OCI-LY1 (cell line): ENCODE results near the gene MACF1.

ENCODE experiments used
- H2AFZ ChIP-seq: fragments of 200-600 bp; sonication (generic), shearing (Covaris generic); 2 replicates; pipeline ENCODE4 v1.6.0; 2014; ENCODE audit warnings: antibody characterized with exemption, mild to moderate bottlenecking, low read length
- H3F3A ChIP-seq: fragments of 200-600 bp; sonication (generic), shearing (Covaris generic); 2 replicates; pipeline ENCODE4 v1.6.0; 2014; ENCODE audit warnings: mild to moderate bottlenecking, antibody characterized with exemption, low read length, moderate library complexity; ENCODE audit not compliant: insufficient read depth
- H3K27ac ChIP-seq: fragments of 200-600 bp; sonication (generic); 2 replicates; pipeline ENCODE4 v1.5.1; 2014; ENCODE audit warnings: low read length, mixed run types, mild to moderate bottlenecking, low read depth; ENCODE audit not compliant: poor library complexity, severe bottlenecking
- H3K27me3 ChIP-seq: fragments of 200-600 bp; sonication (generic); 2 replicates; pipeline ENCODE4 v1.6.0; 2014; ENCODE audit warnings: antibody characterized with exemption, mild to moderate bottlenecking, low read length, moderate library complexity; ENCODE audit not compliant: insufficient read depth
- H3K36me3 ChIP-seq: fragments of 200-600 bp; sonication (generic); 2 replicates; pipeline ENCODE4 v1.6.1; 2014; ENCODE audit warnings: mild to moderate bottlenecking, antibody characterized with exemption, low read length, moderate library complexity, mixed read lengths; ENCODE audit not compliant: insufficient read depth
- H3K4me1 ChIP-seq: fragments of 200-600 bp; sonication (generic); 2 replicates; pipeline ENCODE4 v1.5.1; 2014; ENCODE audit warnings: mild to moderate bottlenecking, low read length, moderate library complexity; ENCODE audit not compliant: insufficient read depth, severe bottlenecking
- H3K4me2 ChIP-seq: fragments of 200-600 bp; sonication (generic), shearing (Covaris generic); 2 replicates; pipeline ENCODE4 v1.6.1; 2014; ENCODE audit warnings: low read length
- H3K4me3 ChIP-seq: fragments of 200-600 bp; sonication (generic); 2 replicates; pipeline ENCODE4 v1.5.1; 2014; ENCODE audit warnings: low read length, low read depth, mild to moderate bottlenecking, mixed read lengths; ENCODE audit not compliant: poor library complexity, severe bottlenecking
- H3K79me2 ChIP-seq: fragments of 200-600 bp; shearing (Covaris generic); 2 replicates; pipeline ENCODE4 v1.6.1; 2016; ENCODE audit warnings: mixed run types, low read length, mixed read lengths; ENCODE audit not compliant: insufficient read depth
- H3K9ac ChIP-seq: fragments of 200-600 bp; sonication (generic), shearing (Covaris generic); 2 replicates; pipeline ENCODE4 v1.6.1; 2014; ENCODE audit warnings: mild to moderate bottlenecking, low read length, mixed read lengths
- H3K9me2 ChIP-seq: fragments of 200-600 bp; sonication (generic), shearing (Covaris generic); 2 replicates; pipeline ENCODE4 v1.6.1; 2014; ENCODE audit warnings: low read depth, mild to moderate bottlenecking, low read length, mixed read lengths
- H3K9me3 ChIP-seq: fragments of 200-600 bp; shearing (Covaris generic); 2 replicates; pipeline ENCODE4 v1.6.1; 2014; ENCODE audit warnings: low read length, mixed read lengths
- H4K20me1 ChIP-seq: fragments of 200-600 bp; sonication (generic), shearing (Covaris generic); 2 replicates; pipeline ENCODE4 v1.6.0; 2016; ENCODE audit warnings: mild to moderate bottlenecking, low read length; ENCODE audit not compliant: insufficient read depth
- CTCF ChIP-seq: fragments of 200-600 bp; sonication (generic), shearing (Covaris generic); IDR thresholded peaks from 2 replicates; pipeline ENCODE4 v1.5.1; 2017; ENCODE audit warnings: mild to moderate bottlenecking, antibody characterized with exemption, low read length, moderate library complexity, mixed read lengths
- EZH2 ChIP-seq: fragments of 200-600 bp; sonication (generic), shearing (Covaris generic); IDR thresholded peaks from 2 replicates; pipeline ENCODE4 v1.8.0; 2017; ENCODE audit warnings: borderline replicate concordance, mixed run types, mild to moderate bottlenecking, antibody characterized with exemption, low read length, moderate library complexity, mixed read lengths

Gene MACF1

GRCh38 chr1:39363267-39363666, 158.8 kb downstream of the MACF1 start:
- H3K4me2 ChIP-seq, result no peak overlapping the region
- H3K27ac ChIP-seq, result no peak overlapping the region
- H3K9me3 ChIP-seq, result no peaks in the 10 kb centered on the region
- no peak overlapping the region for H2AFZ ChIP-seq
- H3K79me2 ChIP-seq, result no peaks in the 10 kb centered on the region
- H3K4me3 ChIP-seq, result no peak overlapping the region
- H3K36me3 ChIP-seq, result peaks cover 46% of the 10 kb centered on the region
- H3F3A ChIP-seq, result no peaks in the 10 kb centered on the region
- no peaks in the 10 kb centered on the region for H3K9me2 ChIP-seq
- no peaks in the 10 kb centered on the region for H4K20me1 ChIP-seq
- no peaks in the 10 kb centered on the region for H3K27me3 ChIP-seq
- no peak overlapping the region for H3K9ac ChIP-seq
- peaks cover 7% of the 10 kb centered on the region for H3K4me1 ChIP-seq
- TF ChIP-seq CTCF (no peak), EZH2 (no peak)

- H3F3A ChIP-seq, result no peaks in the 10 kb centered on the region
- no peaks in the 10 kb centered on the region for H3K9me3 ChIP-seq
- H2AFZ ChIP-seq, result no peak overlapping the region
- H3K27me3 ChIP-seq, result no peaks in the 10 kb centered on the region
- no peak overlapping the region for H3K27ac ChIP-seq
- H3K36me3 ChIP-seq, result peaks cover 50% of the 10 kb centered on the region
- TF ChIP-seq CTCF (no peak), EZH2 (no peak)
- H4K20me1 ChIP-seq, result no peaks in the 10 kb centered on the region
- H3K4me1 ChIP-seq, result peaks cover 10% of the 10 kb centered on the region
- H3K79me2 ChIP-seq, result no peaks in the 10 kb centered on the region
- H3K4me3 ChIP-seq, result no peak overlapping the region
- no peak overlapping the region for H3K4me2 ChIP-seq
- H3K9me2 ChIP-seq, result no peaks in the 10 kb centered on the region
- H3K9ac ChIP-seq, result no peak overlapping the region
Measured at GRCh38 chr1:39368045-39368444, 163.6 kb downstream of the MACF1 start.

- H3F3A ChIP-seq, result no peaks in the 10 kb centered on the region
- no peaks in the 10 kb centered on the region for H3K27me3 ChIP-seq
- H3K4me1 ChIP-seq, result peaks cover 10% of the 10 kb centered on the region
- no peak overlapping the region for H3K4me3 ChIP-seq
- H3K27ac ChIP-seq, result no peak overlapping the region
- peaks cover 55% of the 10 kb centered on the region for H3K36me3 ChIP-seq
- no peaks in the 10 kb centered on the region for H3K9me3 ChIP-seq
- H2AFZ ChIP-seq, result no peak overlapping the region
- no peak overlapping the region for H3K9ac ChIP-seq
- H4K20me1 ChIP-seq, result no peaks in the 10 kb centered on the region
- H3K79me2 ChIP-seq, result no peaks in the 10 kb centered on the region
- TF ChIP-seq EZH2, result no peak
- no peak for TF ChIP-seq CTCF
- H3K4me2 ChIP-seq, result no peak overlapping the region
- no peaks in the 10 kb centered on the region for H3K9me2 ChIP-seq
Measured at GRCh38 chr1:39369565-39369964, 165.1 kb downstream of the MACF1 start.
